Ammon's horn (tissue), 1 donor: Measurements from ENCODE around the gene ASTN1.
"Not testable (repeated sequence)": the region's sequence is repeated elsewhere in the genome, so short reads cannot be mapped to it uniquely, and the experiment has no call there.

ENCODE experiments used
- DNase-seq: peaks from one replicate; pipeline ENCODE4 v3.0.0-alpha.2; 2016; ENCODE audit warnings: low spot score

ASTN1 gene

GRCh38 chr1:177106614-177107365 is 57.7 kb downstream of the ASTN1 start:
- DNase-seq: no peak

GRCh38 chr1:177106196-177106595 is 58.3 kb downstream of the ASTN1 start:
- no peak for DNase-seq

- peak; percentile 17 for DNase-seq
Measured at GRCh38 chr1:177103005-177103852, 61.3 kb downstream of the ASTN1 start.

- DNase-seq: no peak
Measured at GRCh38 chr1:177092001-177092400, 72.5 kb downstream of the ASTN1 start.

GRCh38 chr1:177091040-177091439 is 73.5 kb downstream of the ASTN1 start:
- no peak for DNase-seq

GRCh38 chr1:177088966-177089365 is 75.5 kb downstream of the ASTN1 start:
- DNase-seq: no peak

GRCh38 chr1:177082855-177083693 is 81.4 kb downstream of the ASTN1 start:
- no peak for DNase-seq

- peak; percentile 58 for DNase-seq
Measured at GRCh38 chr1:177080564-177080963, 83.9 kb downstream of the ASTN1 start.

GRCh38 chr1:177077734-177078499 is 86.6 kb downstream of the ASTN1 start:
- DNase-seq: peak; percentile 8

- DNase-seq: no peak
Measured at GRCh38 chr1:177077006-177077405, 87.5 kb downstream of the ASTN1 start.

GRCh38 chr1:177074811-177075210 is 89.7 kb downstream of the ASTN1 start:
- DNase-seq: not testable (repeated sequence)

GRCh38 chr1:177069490-177069889 is 95.0 kb downstream of the ASTN1 start:
- peak; percentile 13 for DNase-seq

- DNase-seq: no peak
Measured at GRCh38 chr1:177067752-177068410, 96.6 kb downstream of the ASTN1 start.

GRCh38 chr1:177065430-177065829 is 99.1 kb downstream of the ASTN1 start:
- DNase-seq: no peak

GRCh38 chr1:177063648-177064047 is 100.9 kb downstream of the ASTN1 start:
- DNase-seq: no peak

GRCh38 chr1:177054542-177054941 is 110.0 kb downstream of the ASTN1 start:
- DNase-seq: no peak

GRCh38 chr1:177053648-177054047 is 110.9 kb downstream of the ASTN1 start:
- DNase-seq: no peak

GRCh38 chr1:177048314-177049069 is 116.0 kb downstream of the ASTN1 start:
- DNase-seq: no peak

GRCh38 chr1:177045151-177045550 is 119.4 kb downstream of the ASTN1 start:
- DNase-seq: no peak

- DNase-seq: no peak
Measured at GRCh38 chr1:177044390-177044789, 120.1 kb downstream of the ASTN1 start.
